DMS 273 treated with DMSO at 0.1 percent for 48 hours (cell line): ENCODE measurements around the gene SREBF1.

Source experiments
- DNase-seq: peaks from one replicate; lab custom pipeline; 2025; lab: John Stamatoyannopoulos, UW

SREBF1 gene

GRCh38 chr17:17779015-17779611, 57.7 kb downstream of the SREBF1 start:
- DNase-seq = no peak

GRCh38 chr17:17778308-17779014, 58.3 kb downstream of the SREBF1 start:
- no peak for DNase-seq

GRCh38 chr17:17776889-17777288, 59.9 kb downstream of the SREBF1 start:
- DNase-seq = no peak

GRCh38 chr17:17774009-17774881, 62.5 kb downstream of the SREBF1 start:
- DNase-seq = no peak

- no peak for DNase-seq
Observed at GRCh38 chr17:17772231-17772630, 64.6 kb downstream of the SREBF1 start.

GRCh38 chr17:17771498-17772201, 65.1 kb downstream of the SREBF1 start:
- no peak for DNase-seq

- DNase-seq = no peak
Observed at GRCh38 chr17:17770632-17771044, 66.1 kb downstream of the SREBF1 start.

GRCh38 chr17:17769869-17770631, 66.7 kb downstream of the SREBF1 start:
- DNase-seq = no peak

- no peak for DNase-seq
Observed at GRCh38 chr17:17768424-17769088, 68.2 kb downstream of the SREBF1 start.

- DNase-seq = no peak
Observed at GRCh38 chr17:17767887-17768418, 68.8 kb downstream of the SREBF1 start.

GRCh38 chr17:17767154-17767869, 69.5 kb downstream of the SREBF1 start:
- DNase-seq = no peak

- no peak for DNase-seq
Observed at GRCh38 chr17:17766744-17767120, 70.1 kb downstream of the SREBF1 start.

GRCh38 chr17:17766077-17766743, 70.6 kb downstream of the SREBF1 start:
- no peak for DNase-seq

GRCh38 chr17:17765359-17766076, 71.3 kb downstream of the SREBF1 start:
- DNase-seq = no peak

GRCh38 chr17:17763734-17764133, 73.1 kb downstream of the SREBF1 start:
- no peak for DNase-seq

GRCh38 chr17:17763136-17763535, 73.7 kb downstream of the SREBF1 start:
- DNase-seq = no peak

- no peak for DNase-seq
Observed at GRCh38 chr17:17762744-17763105, 74.1 kb downstream of the SREBF1 start.
